ENCODE data around the gene ADAM15.

The ADAM15 gene

GRCh38 chr1:155053531-155054105, 2.5 kb downstream of the ADAM15 start:
- ChIA-PET CTCF (interaction anchor here (0.8 to 3.0 kb wide), 3 partner anchors 9 to 119 kb away, joined by 3 to 9 read pairs (median 5); partner anchors contain the start of gene KRTCAP2), POLR2A (interaction anchor here (0.9 to 1.2 kb wide), 3 partner anchors 9 to 54 kb away, joined by 3 to 4 read pairs (median 3); no protein-coding TSS in a partner anchor)
- TF ChIP-seq NFRKB (IDR thresholded peaks at IDR 0.05) (no peak), LEF1 (IDR thresholded peaks at IDR 0.05; ENCODE audit: borderline replicate concordance) (no peak), L3MBTL2 (conservative IDR thresholded peaks at IDR 0.05) (no peak), SP1 (IDR thresholded peaks at IDR 0.05) (no peak), ELF4 (IDR thresholded peaks at IDR 0.05) (no peak), ARNT (IDR thresholded peaks at IDR 0.05) (no peak), CTBP1 (IDR thresholded peaks at IDR 0.05; ENCODE audit: borderline replicate concordance) (no peak), FOXM1 (IDR thresholded peaks at IDR 0.05; ENCODE audit: borderline replicate concordance) (no peak), ZNF384 (IDR thresholded peaks at IDR 0.05) (no peak), HDGF (IDR thresholded peaks at IDR 0.05; ENCODE audit: borderline replicate concordance) (no peak), BHLHE40 (IDR thresholded peaks at IDR 0.05; ENCODE audit: borderline replicate concordance) (no peak), SUZ12 (IDR thresholded peaks at IDR 0.05) (no peak), PKNOX1 (IDR thresholded peaks at IDR 0.05) (no peak), FOXA1 (IDR thresholded peaks at IDR 0.05) (no peak), FOXK2 (IDR thresholded peaks at IDR 0.05) (no peak), TARDBP (IDR thresholded peaks at IDR 0.05) (no peak)
- DNase-seq (ENCODE audit: extremely low spot score) = no peak

- CTCF ChIA-PET = interaction anchor here (0.6 to 1.5 kb wide), 4 partner anchors 9 to 385 kb away, joined by 3 read pairs; no protein-coding TSS in a partner anchor
- no peak for DNase-seq (ENCODE audit: extremely low spot score)
- POLR2A ChIA-PET = interaction anchor here (0.6 to 1.1 kb wide), 3 partner anchors 28 to 186 kb away, joined by 3 to 4 read pairs (median 4); partner anchors contain the start of gene SLC50A1
- no peak for TF ChIP-seq FOXA1 (IDR thresholded peaks at IDR 0.05)
- TF ChIP-seq L3MBTL2 (conservative IDR thresholded peaks at IDR 0.05) = no peak
- TF ChIP-seq SUZ12 (IDR thresholded peaks at IDR 0.05) = no peak
- no peak for TF ChIP-seq HDGF (IDR thresholded peaks at IDR 0.05; ENCODE audit: borderline replicate concordance)
- no peak for TF ChIP-seq PKNOX1 (IDR thresholded peaks at IDR 0.05)
- no peak for TF ChIP-seq LEF1 (IDR thresholded peaks at IDR 0.05; ENCODE audit: borderline replicate concordance)
- TF ChIP-seq BHLHE40 (IDR thresholded peaks at IDR 0.05; ENCODE audit: borderline replicate concordance) = no peak
- TF ChIP-seq FOXK2 (IDR thresholded peaks at IDR 0.05) = no peak
- no peak for TF ChIP-seq ELF4 (IDR thresholded peaks at IDR 0.05)
- no peak for TF ChIP-seq SP1 (IDR thresholded peaks at IDR 0.05)
- TF ChIP-seq TARDBP (IDR thresholded peaks at IDR 0.05) = no peak
- TF ChIP-seq ZNF384 (IDR thresholded peaks at IDR 0.05) = no peak
- TF ChIP-seq ARNT (IDR thresholded peaks at IDR 0.05) = no peak
- TF ChIP-seq NFRKB (IDR thresholded peaks at IDR 0.05) = no peak
These were observed 6.0 kb downstream of the ADAM15 start for GRCh38 chr1:155057104-155057503.

GRCh38 chr1:155057788-155058211, 6.7 kb downstream of the ADAM15 start:
- ChIA-PET POLR2A (interaction anchor here (0.6 to 1.1 kb wide), 2 partner anchors 78 to 186 kb away, joined by 3 to 4 read pairs; partner anchors contain the start of gene SLC50A1), CTCF (interaction anchor here (0.7 to 2.5 kb wide), 2 partner anchors 8 to 27 kb away, joined by 3 to 11 read pairs; no protein-coding TSS in a partner anchor)
- TF ChIP-seq TARDBP (IDR thresholded peaks at IDR 0.05) = no peak
- TF ChIP-seq SUZ12 (IDR thresholded peaks at IDR 0.05) = no peak
- TF ChIP-seq FOXK2 (IDR thresholded peaks at IDR 0.05) = no peak
- no peak for TF ChIP-seq ELF4 (IDR thresholded peaks at IDR 0.05)
- no peak for TF ChIP-seq SP1 (IDR thresholded peaks at IDR 0.05)
- no peak for TF ChIP-seq NFRKB (IDR thresholded peaks at IDR 0.05)
- TF ChIP-seq CTBP1 (IDR thresholded peaks at IDR 0.05; ENCODE audit: borderline replicate concordance) = no peak
- no peak for TF ChIP-seq LEF1 (IDR thresholded peaks at IDR 0.05; ENCODE audit: borderline replicate concordance)
- TF ChIP-seq FOXM1 (IDR thresholded peaks at IDR 0.05; ENCODE audit: borderline replicate concordance) = no peak
- TF ChIP-seq HDGF (IDR thresholded peaks at IDR 0.05; ENCODE audit: borderline replicate concordance) = no peak
- TF ChIP-seq BHLHE40 (IDR thresholded peaks at IDR 0.05; ENCODE audit: borderline replicate concordance) = no peak
- no peak for TF ChIP-seq L3MBTL2 (conservative IDR thresholded peaks at IDR 0.05)
- no peak for TF ChIP-seq FOXA1 (IDR thresholded peaks at IDR 0.05)
- DNase-seq (ENCODE audit: extremely low spot score) = no peak

- no peak for DNase-seq (ENCODE audit: extremely low spot score)
- POLR2A ChIA-PET = interaction anchor here (1.3 kb wide), 2 partner anchors 10 to 99 kb away, joined by 4 read pairs; partner anchors contain the start of gene PYGO2
- CTCF ChIA-PET = interaction anchor here (0.6 to 3.2 kb wide), 7 partner anchors 15 to 105 kb away, joined by 3 to 33 read pairs (median 3); partner anchors contain the start of genes PBXIP1 and PYGO2
- TF ChIP-seq BHLHE40 (IDR thresholded peaks at IDR 0.05; ENCODE audit: borderline replicate concordance) = no peak
- no peak for TF ChIP-seq ELF4 (IDR thresholded peaks at IDR 0.05)
- TF ChIP-seq PKNOX1 (IDR thresholded peaks at IDR 0.05) = no peak
- no peak for TF ChIP-seq CTBP1 (IDR thresholded peaks at IDR 0.05; ENCODE audit: borderline replicate concordance)
- TF ChIP-seq FOXK2 (IDR thresholded peaks at IDR 0.05) = no peak
- TF ChIP-seq SP1 (IDR thresholded peaks at IDR 0.05) = no peak
- TF ChIP-seq NFRKB (IDR thresholded peaks at IDR 0.05) = no peak
- TF ChIP-seq FOXA1 (IDR thresholded peaks at IDR 0.05) = no peak
- TF ChIP-seq ZNF384 (IDR thresholded peaks at IDR 0.05) = no peak
- TF ChIP-seq FOXM1 (IDR thresholded peaks at IDR 0.05; ENCODE audit: borderline replicate concordance) = no peak
- TF ChIP-seq SUZ12 (IDR thresholded peaks at IDR 0.05) = no peak
- no peak for TF ChIP-seq ARNT (IDR thresholded peaks at IDR 0.05)
- no peak for TF ChIP-seq LEF1 (IDR thresholded peaks at IDR 0.05; ENCODE audit: borderline replicate concordance)
- no peak for TF ChIP-seq TARDBP (IDR thresholded peaks at IDR 0.05)
- TF ChIP-seq HDGF (IDR thresholded peaks at IDR 0.05; ENCODE audit: borderline replicate concordance) = no peak
- TF ChIP-seq L3MBTL2 (conservative IDR thresholded peaks at IDR 0.05) = no peak
These were observed 9.6 kb downstream of the ADAM15 start for GRCh38 chr1:155060736-155061135.

Data from HEK293T (cell line).